B cell (primary cell): ENCODE data around the gene PRELID3B. TPM values are rescaled to one million over a fixed set of nuclear protein-coding genes. Genes with fewer than 3 reads are reported as not detected.

Experiments
- ATAC-seq: fragments of 200-7000 bp; cut with Tn5 transposase; one replicate; pipeline ENCODE4 v1.10.0; 2021; ENCODE audit warnings: low read depth, mild to moderate bottlenecking, moderate number of reproducible peaks, moderate library complexity
- CTCF ChIA-PET: fragments of 350-600 bp; sonication (Branson Sonifier 250); formaldehyde crosslinking; loops from one replicate; lab custom pipeline; 2021; ENCODE audit warnings: antibody characterized with exemption, inconsistent platforms; lab: Charles Lee
- POLR2A ChIA-PET: fragments of 350-600 bp; sonication (Branson Sonifier 250); formaldehyde crosslinking; loops from one replicate; lab custom pipeline; 2021; ENCODE audit warnings: antibody characterized with exemption; lab: Charles Lee
- DNase-seq: peaks from one replicate; pipeline ENCODE4 v3.0.0; 2013
- H2AFZ ChIP-seq: 2 replicates; pipeline ENCODE4 v1.6.1; 2012; ENCODE audit warnings: mild to moderate bottlenecking, low read depth, low read length; ENCODE audit not compliant: insufficient read depth, poor library complexity, severe bottlenecking
- H3K27ac ChIP-seq, 2 donors: 1 replicate in 1 of 2; 2 replicates in 1 of 2; pipeline ENCODE4 v1.5.1; 2012 to 2013; ENCODE audit warnings: low read length in 2 of 2, mild to moderate bottlenecking in 2 of 2, moderate library complexity in 1 of 2
- H3K27me3 ChIP-seq, 4 experiments: fragments of 200-600 bp in 1 of 4; sonication (generic) in 1 of 4; replicated peaks in 1 of 4; 1 replicate in 2 of 4; 2 replicates in 2 of 4; pipeline versions ENCODE4 v1.6.1 to v1.7.0; 2013 to 2016; ENCODE audit warnings: low read length in 3 of 4, mild to moderate bottlenecking in 2 of 4, mixed read lengths in 1 of 4, moderate library complexity in 1 of 4; ENCODE audit not compliant: insufficient read depth in 4 of 4, control insufficient read depth in 3 of 4; ENCODE audit errors: control extremely low read depth in 1 of 4
- H3K36me3 ChIP-seq, 2 experiments: replicated peaks in 1 of 2; 1 replicate in 1 of 2; 2 replicates in 1 of 2; pipeline versions ENCODE4 v1.6.1 to v1.7.1; 2013; ENCODE audit warnings: low read length in 1 of 2; ENCODE audit not compliant: insufficient read depth in 2 of 2, control insufficient read depth in 1 of 2; ENCODE audit errors: control extremely low read depth in 1 of 2, extremely low read depth in 1 of 2
- H3K4me1 ChIP-seq, 2 donors: fragments of 200-600 bp in 1 of 2; sonication (generic) in 1 of 2; 1 replicate in 1 of 2; 2 replicates in 1 of 2; pipeline versions ENCODE4 v1.5.1 to v1.6.1; 2013 to 2017; ENCODE audit warnings: low read length in 2 of 2; ENCODE audit not compliant: control insufficient read depth in 2 of 2, insufficient read depth in 2 of 2
- H3K4me2 ChIP-seq: replicated peaks from 2 replicates; pipeline ENCODE3; 2012; ENCODE audit warnings: mild to moderate bottlenecking, low read depth, low read length; ENCODE audit not compliant: poor library complexity, severe bottlenecking
- H3K4me3 ChIP-seq, 5 experiments: fragments of 200-600 bp in 1 of 5; sonication (generic) in 1 of 5; 1 replicate in 3 of 5; 2 replicates in 2 of 5; pipeline versions ENCODE4 v1.5.1 to v1.7.0; 2011 to 2016; ENCODE audit warnings: low read length in 4 of 5, mild to moderate bottlenecking in 4 of 5, low read depth in 2 of 5, control low read depth in 1 of 5, moderate library complexity in 1 of 5; ENCODE audit not compliant: insufficient read depth in 1 of 5; ENCODE audit errors: control extremely low read depth in 1 of 5, extremely low read depth in 1 of 5
- H3K79me2 ChIP-seq: fragments of 200-600 bp; sonication (generic); one replicate; pipeline ENCODE4 v1.6.0; 2016; ENCODE audit warnings: low read length; ENCODE audit not compliant: control insufficient read depth, insufficient read depth
- H3K9ac ChIP-seq: fragments of 200-600 bp; sonication (generic); 2 replicates; pipeline ENCODE4 v1.6.1; 2017; ENCODE audit warnings: mild to moderate bottlenecking, low read length, moderate library complexity
- H3K9me3 ChIP-seq, 3 donors: one replicate each; pipeline versions ENCODE4 v1.6.1 to v1.7.1; 2013; ENCODE audit warnings: low read length in 2 of 3; ENCODE audit not compliant: control insufficient read depth in 2 of 3, insufficient read depth in 1 of 3; ENCODE audit errors: control extremely low read depth in 1 of 3
- H4K20me1 ChIP-seq: 2 replicates; pipeline ENCODE4 v1.6.0; 2012; ENCODE audit warnings: mild to moderate bottlenecking, low read length; ENCODE audit not compliant: insufficient read depth, control insufficient read depth, poor library complexity, severe bottlenecking
- H3K27ac Mint-ChIP-seq: one replicate; pipeline ENCODE4 v1.8.0; 2021; ENCODE audit warnings: mixed read lengths
- H3K27me3 Mint-ChIP-seq: one replicate; pipeline ENCODE4 v1.8.0; 2021; ENCODE audit warnings: mixed read lengths
- H3K4me1 Mint-ChIP-seq: one replicate; pipeline ENCODE4 v1.8.0; 2021; ENCODE audit warnings: mixed read lengths
- H3K4me3 Mint-ChIP-seq: one replicate; pipeline ENCODE4 v1.8.0; 2021; ENCODE audit warnings: mixed read lengths
- H3K9me3 Mint-ChIP-seq: one replicate; pipeline ENCODE4 v1.8.0; 2022; ENCODE audit warnings: mixed read lengths; ENCODE audit not compliant: insufficient read depth
- CTCF ChIP-seq: fragments of 200-600 bp; IDR thresholded peaks from one replicate; pipeline ENCODE4 v1.8.0; 2022; ENCODE audit warnings: antibody characterized with exemption, mild to moderate bottlenecking
- EZH2 ChIP-seq: IDR thresholded peaks from 2 replicates; pipeline ENCODE4 v1.6.1; 2012; ENCODE audit warnings: borderline replicate concordance, low read depth, mild to moderate bottlenecking, moderate library complexity, low read length; ENCODE audit not compliant: insufficient read depth, poor library complexity, severe bottlenecking
- WGBS: methylation state at CpG from one replicate; pipeline ENCODE4 v1.1.5; 2013; ENCODE audit warnings: missing lambda C conversion rate; ENCODE audit not compliant: insufficient coverage; 5-methylcytosine and 5-hydroxymethylcytosine counted together
- intact Hi-C: fragments of 100-400 bp; cut with micrococcal nuclease; formaldehyde crosslinking; loops from one replicate; pipeline ENCODE4 v1.10.0; 2022
- polyA plus RNA-seq: library from polyadenylated mRNA; depleted of rRNA; stranded (reverse); fragments of >200 nt; gene quantifications from 2 replicates; pipeline ENCODE4 v1.2.3, GENCODE V29; 2012
- total RNA-seq, 2 donors: library from RNA; stranded (reverse); fragments of 120-200 nt in 1 of 2; gene quantifications; 1 replicate in 1 of 2; 2 replicates in 1 of 2; pipeline versions ENCODE4 v1.2.3 to v1.2.4, GENCODE V29; 2013 to 2022

The PRELID3B gene
- total and polyA plus RNA-seq, 2 donors (not counting 1 experiment from before 2014, with no cell fraction given), result 24.1 to 46.8 TPM

DNA sequence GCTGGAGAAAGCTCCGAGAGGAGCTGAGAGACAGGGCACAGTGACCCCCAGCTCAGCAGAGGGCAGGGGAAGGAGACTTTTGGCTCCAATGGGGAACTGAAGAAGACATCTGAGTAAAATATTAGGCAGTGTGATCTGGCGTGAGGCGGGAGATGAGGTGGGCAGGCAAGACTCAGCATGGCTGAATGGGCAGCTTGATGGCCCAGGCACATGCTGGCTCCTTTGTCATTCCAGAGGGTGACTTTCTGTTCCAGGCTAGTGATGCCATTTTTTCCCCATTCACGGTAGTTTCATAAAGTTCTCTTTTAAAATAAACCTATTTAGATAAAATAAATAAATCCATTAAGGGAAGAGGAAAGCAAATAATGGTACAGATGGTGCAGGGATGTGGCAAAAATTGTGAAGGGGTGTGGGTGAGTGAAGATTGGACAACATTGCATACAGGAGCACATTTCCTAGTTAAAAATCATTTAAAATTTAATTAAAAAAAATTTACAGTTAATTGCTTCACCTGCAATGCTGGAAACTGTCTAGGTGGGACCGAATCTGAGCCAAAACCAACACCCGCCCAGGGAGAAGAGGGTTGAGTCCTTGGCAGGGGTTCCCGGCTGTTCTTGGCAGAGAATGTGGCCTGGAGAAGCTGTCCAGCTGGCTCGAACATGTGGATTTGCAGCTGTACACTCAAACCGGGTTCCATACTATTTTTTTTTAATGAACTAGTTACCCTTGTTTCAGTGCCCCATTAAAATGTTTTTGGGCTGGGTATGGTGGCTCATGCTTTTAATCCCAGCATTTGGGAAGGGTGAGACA, 41.7 kb upstream of the PRELID3B start:
- 93% methylated on average over 6 of the region's 9 CpGs for WGBS
- ChIA-PET POLR2A (no interaction called here), CTCF (interaction anchor here (0.8 to 8.7 kb wide), 9 partner anchors 9 to 221 kb away, joined by 3 to 435 read pairs (median 3); partner anchors contain the start of gene ATP5F1E)
- TF ChIP-seq EZH2 (no peak), CTCF (no peak)
- Histone ChIP-seq H3K4me2 (no peak overlapping the region), H2AFZ (no peak overlapping the region), H4K20me1 (no peaks in the 10 kb centered on the region), H3K36me3 (no peaks in the 10 kb centered on the region), H3K9me3 (no peaks in the 10 kb centered on the region), H3K9ac (no peak overlapping the region), H3K4me3 (no peak overlapping the region), H3K27ac (no peak overlapping the region), H3K27me3 (peaks cover 0 to 10% (median 0%) of the 10 kb centered on the region in 4 experiments), H3K79me2 (no peaks in the 10 kb centered on the region), H3K4me1 (peaks cover 8% of the 10 kb centered on the region in 2 donors)
- intact Hi-C loops, result no loop called here
- ATAC-seq (no peak), DNase-seq (no peak)
- Mint-ChIP-seq H3K9me3 (no peaks in the 10 kb centered on the region), H3K4me1 (peaks cover 5% of the 10 kb centered on the region), H3K4me3 (no peak overlapping the region), H3K27ac (no peak overlapping the region), H3K27me3 (peaks cover 26% of the 10 kb centered on the region)

DNA sequence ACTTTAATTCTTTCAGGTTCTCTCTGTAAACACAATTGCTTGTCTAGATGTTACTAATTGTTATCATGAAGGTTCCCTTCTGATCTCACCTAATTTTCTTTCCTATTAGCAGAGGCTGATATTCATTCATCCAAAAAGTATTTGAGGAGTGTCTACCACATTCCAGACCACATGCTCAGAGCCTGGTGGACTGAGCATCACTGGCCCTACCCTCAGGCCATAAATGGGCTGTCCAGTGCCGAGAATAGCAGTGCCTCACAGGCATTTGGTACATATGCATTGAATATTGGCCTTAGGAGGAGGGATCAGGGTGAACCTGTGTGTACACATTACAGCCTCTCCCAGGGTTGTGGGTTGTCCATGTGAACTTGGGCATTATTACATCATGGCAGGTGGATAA, 40.4 kb upstream of the PRELID3B start:
- Mint-ChIP-seq H3K9me3 (no peaks in the 10 kb centered on the region), H3K4me3 (no peak overlapping the region), H3K27ac (no peak overlapping the region), H3K27me3 (peaks cover 26% of the 10 kb centered on the region), H3K4me1 (peaks cover 6% of the 10 kb centered on the region)
- H3K36me3 ChIP-seq, result no peaks in the 10 kb centered on the region
- no peak overlapping the region for H2AFZ ChIP-seq
- H3K9me3 ChIP-seq, result no peaks in the 10 kb centered on the region
- POLR2A ChIA-PET, result no interaction called here
- H3K9ac ChIP-seq, result no peak overlapping the region
- no peak for DNase-seq
- H3K4me3 ChIP-seq, result no peak overlapping the region
- peaks cover 4 to 6% of the 10 kb centered on the region in 2 donors for H3K4me1 ChIP-seq
- H3K27ac ChIP-seq, result no peak overlapping the region
- H3K4me2 ChIP-seq, result no peak overlapping the region
- TF ChIP-seq CTCF (no peak), EZH2 (no peak)
- intact Hi-C loops, result no loop called here
- H3K79me2 ChIP-seq, result no peaks in the 10 kb centered on the region
- WGBS, result 100% methylated on average over 1 of the region's 1 CpG
- CTCF ChIA-PET, result interaction anchor here (0.7 to 8.7 kb wide), 17 partner anchors 10 to 217 kb away, joined by 3 to 435 read pairs (median 3); no protein-coding TSS in a partner anchor
- H4K20me1 ChIP-seq, result no peaks in the 10 kb centered on the region
- peaks cover 0 to 10% (median 0%) of the 10 kb centered on the region in 4 experiments for H3K27me3 ChIP-seq
- no peak for ATAC-seq
